Skeletal muscle tissue (tissue), 4 donors: ENCODE results near the gene VDAC1. TPM values are rescaled to one million over a fixed set of nuclear protein-coding genes. Genes with fewer than 3 reads are reported as not detected.

ENCODE experiments used
- H3K27ac ChIP-seq: one replicate; pipeline ENCODE4 v1.7.0; 2013; ENCODE audit warnings: mild to moderate bottlenecking, low read depth, low read length, inconsistent platforms
- H3K27me3 ChIP-seq, 3 donors: one replicate each; pipeline ENCODE4 v1.7.0; 2013; ENCODE audit warnings: low read length in 3 of 3; ENCODE audit not compliant: control insufficient read depth in 3 of 3, insufficient read depth in 3 of 3
- H3K36me3 ChIP-seq, 3 donors: one replicate each; pipeline ENCODE4 v1.7.0; 2013; ENCODE audit warnings: low read length in 3 of 3; ENCODE audit not compliant: control insufficient read depth in 3 of 3, insufficient read depth in 3 of 3
- H3K4me1 ChIP-seq, 3 donors: one replicate each; pipeline ENCODE4 v1.7.0; 2013; ENCODE audit warnings: low read length in 3 of 3, mild to moderate bottlenecking in 3 of 3; ENCODE audit not compliant: control insufficient read depth in 3 of 3, insufficient read depth in 3 of 3
- H3K4me3 ChIP-seq, 3 donors: one replicate each; pipeline ENCODE4 v1.7.0; 2013; ENCODE audit warnings: low read length in 3 of 3
- H3K9ac ChIP-seq, 3 donors: one replicate each; pipeline ENCODE4 v1.7.0; 2013; ENCODE audit warnings: low read length in 3 of 3, mild to moderate bottlenecking in 3 of 3, moderate library complexity in 2 of 3, low read depth in 1 of 3
- H3K9me3 ChIP-seq, 3 donors: one replicate each; pipeline ENCODE4 v1.7.0; 2013; ENCODE audit warnings: low read length in 3 of 3; ENCODE audit not compliant: control insufficient read depth in 3 of 3
- total RNA-seq: library from RNA; depleted of rRNA; stranded (reverse); fragments of >200 nt; gene quantifications from one replicate; pipeline ENCODE4 v1.2.3, GENCODE V29; 2014
- donor health status: Osteomylitis.

The VDAC1 gene
- total RNA-seq, 1 donor from 2014 or later: 257 TPM

- H3K27me3 ChIP-seq: no peaks in the 10 kb centered on the region
- H3K4me1 ChIP-seq: peaks cover 81 to 91% (median 86%) of the 10 kb centered on the region in 3 donors
- no peak overlapping the region for H3K27ac ChIP-seq
- H3K36me3 ChIP-seq: peaks cover 4 to 8% (median 5%) of the 10 kb centered on the region in 3 donors
- H3K4me3 ChIP-seq: no peak overlapping the region
- H3K9me3 ChIP-seq: no peaks in the 10 kb centered on the region
- peak overlapping the region in 1 of 3 donors; percentile 9 for H3K9ac ChIP-seq
These were observed 8.0 kb downstream of the VDAC1 start for GRCh38 chr5:133996683-133997252.

GRCh38 chr5:133995883-133996563 is 8.8 kb downstream of the VDAC1 start:
- Histone ChIP-seq H3K4me1 (peaks cover 79 to 90% (median 83%) of the 10 kb centered on the region in 3 donors), H3K27me3 (no peaks in the 10 kb centered on the region), H3K4me3 (peak overlapping the region; percentile 4 to 46 (median 33)), H3K27ac (peak overlapping the region; percentile 84), H3K36me3 (peaks cover under 1 to 8% (median 7%) of the 10 kb centered on the region in 3 donors), H3K9ac (peak overlapping the region; percentile 37 to 86 (median 62)), H3K9me3 (no peaks in the 10 kb centered on the region)

- Histone ChIP-seq H3K9me3 (no peaks in the 10 kb centered on the region), H3K27ac (peak overlapping the region; percentile 84), H3K4me1 (peaks cover 77 to 90% (median 82%) of the 10 kb centered on the region in 3 donors), H3K36me3 (peaks cover 3 to 10% (median 9%) of the 10 kb centered on the region in 3 donors), H3K9ac (peak overlapping the region; percentile 37 to 86 (median 62)), H3K27me3 (no peaks in the 10 kb centered on the region), H3K4me3 (peak overlapping the region; percentile 33 to 46 (median 38))
These were observed 9.4 kb downstream of the VDAC1 start for GRCh38 chr5:133995341-133995740.

- H3K36me3 ChIP-seq: peaks cover 6 to 14% (median 13%) of the 10 kb centered on the region in 3 donors
- peaks cover 74 to 90% (median 82%) of the 10 kb centered on the region in 3 donors for H3K4me1 ChIP-seq
- H3K27me3 ChIP-seq: no peaks in the 10 kb centered on the region
- H3K27ac ChIP-seq: peak overlapping the region; percentile 84
- no peaks in the 10 kb centered on the region for H3K9me3 ChIP-seq
- H3K9ac ChIP-seq: peak overlapping the region; percentile 37 to 86 (median 62)
- peak overlapping the region; percentile 33 to 46 (median 38) for H3K4me3 ChIP-seq
These were observed 9.8 kb downstream of the VDAC1 start for GRCh38 chr5:133994990-133995333.

- H3K36me3 ChIP-seq: peaks cover 11 to 16% (median 14%) of the 10 kb centered on the region in 3 donors
- peak overlapping the region; percentile 11 to 46 (median 33) for H3K4me3 ChIP-seq
- no peaks in the 10 kb centered on the region for H3K9me3 ChIP-seq
- H3K4me1 ChIP-seq: peaks cover 68 to 85% (median 78%) of the 10 kb centered on the region in 3 donors
- H3K27me3 ChIP-seq: no peaks in the 10 kb centered on the region
- H3K27ac ChIP-seq: peak overlapping the region; percentile 84
- H3K9ac ChIP-seq: peak overlapping the region; percentile 46 to 86 (median 62)
These were observed 10.3 kb downstream of the VDAC1 start for GRCh38 chr5:133994297-133994989.

- Histone ChIP-seq H3K36me3 (peaks cover 16 to 23% (median 21%) of the 10 kb centered on the region in 3 donors), H3K9ac (peak overlapping the region; percentile 2 to 86 (median 45)), H3K9me3 (no peaks in the 10 kb centered on the region), H3K27me3 (no peaks in the 10 kb centered on the region), H3K4me3 (peak overlapping the region in 2 of 3 donors; percentile 2 to 16), H3K27ac (peak overlapping the region; percentile 84), H3K4me1 (peaks cover 59 to 75% (median 67%) of the 10 kb centered on the region in 3 donors)
These were observed 11.4 kb downstream of the VDAC1 start for GRCh38 chr5:133993185-133993936.

- Histone ChIP-seq H3K36me3 (peaks cover 16 to 27% (median 25%) of the 10 kb centered on the region in 3 donors), H3K9me3 (no peaks in the 10 kb centered on the region), H3K27me3 (no peaks in the 10 kb centered on the region), H3K4me3 (peak overlapping the region; percentile 2 to 35 (median 30)), H3K9ac (peak overlapping the region; percentile 35 to 63 (median 57)), H3K4me1 (peaks cover 59 to 69% (median 63%) of the 10 kb centered on the region in 3 donors), H3K27ac (peak overlapping the region; percentile 84)
These were observed 12.2 kb downstream of the VDAC1 start for GRCh38 chr5:133992429-133993155.

- Histone ChIP-seq H3K9ac (no peak overlapping the region), H3K27me3 (no peaks in the 10 kb centered on the region), H3K27ac (peak overlapping the region; percentile 84), H3K4me1 (peaks cover 51 to 62% (median 61%) of the 10 kb centered on the region in 3 donors), H3K36me3 (peaks cover 23 to 38% (median 37%) of the 10 kb centered on the region in 3 donors), H3K4me3 (no peak overlapping the region), H3K9me3 (no peaks in the 10 kb centered on the region)
These were observed 13.4 kb downstream of the VDAC1 start for GRCh38 chr5:133991171-133991910.
